Medulla oblongata (tissue), 1 donor: ENCODE data around the gene PTN.

Experiments
- DNase-seq: peaks from one replicate; pipeline ENCODE4 v3.0.0-alpha.2; 2015; ENCODE audit errors: extremely low spot score

PTN gene, protein sequence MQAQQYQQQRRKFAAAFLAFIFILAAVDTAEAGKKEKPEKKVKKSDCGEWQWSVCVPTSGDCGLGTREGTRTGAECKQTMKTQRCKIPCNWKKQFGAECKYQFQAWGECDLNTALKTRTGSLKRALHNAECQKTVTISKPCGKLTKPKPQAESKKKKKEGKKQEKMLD

GRCh38 chr7:137343281-137343841, at the start of gene PTN:
Gene PTN (minus strand): TSS chr7:137343733. CDS start chr7:137254973, 88,760 bp downstream.
- DNase-seq = peak; percentile 70

DNA sequence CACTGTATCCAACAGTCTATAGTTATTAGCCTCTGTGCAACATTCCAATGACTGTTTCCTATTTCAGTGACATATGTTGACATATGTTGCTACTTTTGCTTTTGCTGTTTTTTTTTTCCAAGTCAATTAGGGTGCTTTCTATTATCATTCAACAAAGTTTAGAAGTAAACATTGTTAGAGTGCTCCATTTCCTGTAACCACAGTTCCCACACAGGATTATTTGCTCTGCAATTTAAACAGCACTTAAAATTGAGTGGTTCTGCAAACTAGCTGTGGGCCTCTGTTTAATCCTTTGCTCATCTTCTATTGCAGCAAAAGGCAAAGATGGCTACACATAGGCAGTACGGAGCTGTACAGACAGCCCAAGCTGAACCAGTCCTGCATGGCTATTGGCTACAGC, 46.5 kb upstream of the PTN start:
- DNase-seq = no peak

GRCh38 chr7:137388916-137389315, 45.4 kb upstream of the PTN start:
- DNase-seq = no peak

GRCh38 chr7:137386966-137387365, 43.4 kb upstream of the PTN start:
- no peak for DNase-seq

GRCh38 chr7:137381045-137381444, 37.5 kb upstream of the PTN start:
- no peak for DNase-seq

DNA sequence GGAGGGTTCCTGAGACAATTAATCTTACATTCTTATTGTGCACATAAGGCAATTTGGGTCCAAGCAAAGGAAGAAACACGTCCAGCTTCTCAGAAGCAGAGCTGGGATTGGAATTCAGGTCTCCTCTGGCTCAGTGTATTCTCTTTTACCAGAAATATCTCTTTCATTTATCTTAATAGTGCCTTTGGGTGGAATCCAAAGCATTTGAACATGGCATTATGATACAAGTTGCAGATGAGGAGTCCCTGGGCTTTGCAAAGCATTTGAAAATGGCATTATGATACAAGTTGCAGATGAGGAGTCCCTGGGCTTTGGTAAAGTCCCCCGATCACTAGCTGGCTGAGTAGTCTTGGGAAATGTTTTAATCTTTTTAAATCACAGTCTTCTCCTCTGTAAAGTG, 30.0 kb upstream of the PTN start:
- no peak for DNase-seq

- DNase-seq = peak; percentile 5
These were observed 28.1 kb upstream of the PTN start for GRCh38 chr7:137371616-137372015.

GRCh38 chr7:137366995-137367394, 23.5 kb upstream of the PTN start:
- no peak for DNase-seq

- DNase-seq = no peak
These were observed 20.1 kb upstream of the PTN start for GRCh38 chr7:137363683-137364082.

GRCh38 chr7:137360087-137360679, 16.6 kb upstream of the PTN start:
- no peak for DNase-seq

DNA sequence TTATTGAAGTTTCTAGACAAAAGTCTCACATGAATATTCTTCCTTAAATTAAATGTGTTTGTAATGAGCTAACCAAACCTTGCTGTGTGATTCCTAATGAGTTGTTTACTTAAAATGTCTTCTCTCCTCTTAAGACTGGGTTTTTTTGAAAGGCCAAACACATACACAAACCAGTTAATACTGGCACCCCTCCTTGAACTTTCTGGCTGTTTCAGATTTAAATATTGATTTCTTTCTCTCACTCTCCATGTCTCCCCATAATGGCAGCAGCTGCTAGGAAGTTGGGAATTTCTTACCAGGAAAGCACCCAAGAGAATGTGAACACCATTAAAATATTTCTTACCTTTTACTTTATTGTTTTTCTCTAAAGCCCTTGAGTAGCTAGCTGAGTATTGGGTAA, 11.4 kb upstream of the PTN start:
- DNase-seq = no peak

- no peak for DNase-seq
These were observed 10.9 kb upstream of the PTN start for GRCh38 chr7:137354396-137354795.

DNA sequence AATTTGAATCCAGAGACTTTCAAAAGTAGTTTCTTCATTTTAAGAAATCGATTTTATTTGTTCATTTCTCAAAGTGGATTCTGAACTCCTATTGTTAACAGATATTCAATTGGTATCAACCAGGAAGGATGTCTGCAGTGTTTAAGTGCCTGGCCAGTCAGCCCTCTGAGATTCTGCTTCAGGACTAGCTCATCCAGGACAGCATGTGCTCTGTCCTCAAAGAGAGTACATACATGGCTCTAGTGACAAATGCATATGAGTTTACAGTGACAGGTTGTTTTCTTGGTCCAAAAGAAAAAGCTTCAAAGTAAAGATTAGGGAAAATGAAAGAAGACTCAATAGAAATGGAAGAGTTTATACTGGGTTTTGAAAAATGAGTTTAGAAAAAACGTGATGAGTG, 8.4 kb upstream of the PTN start:
- DNase-seq = no peak

DNA sequence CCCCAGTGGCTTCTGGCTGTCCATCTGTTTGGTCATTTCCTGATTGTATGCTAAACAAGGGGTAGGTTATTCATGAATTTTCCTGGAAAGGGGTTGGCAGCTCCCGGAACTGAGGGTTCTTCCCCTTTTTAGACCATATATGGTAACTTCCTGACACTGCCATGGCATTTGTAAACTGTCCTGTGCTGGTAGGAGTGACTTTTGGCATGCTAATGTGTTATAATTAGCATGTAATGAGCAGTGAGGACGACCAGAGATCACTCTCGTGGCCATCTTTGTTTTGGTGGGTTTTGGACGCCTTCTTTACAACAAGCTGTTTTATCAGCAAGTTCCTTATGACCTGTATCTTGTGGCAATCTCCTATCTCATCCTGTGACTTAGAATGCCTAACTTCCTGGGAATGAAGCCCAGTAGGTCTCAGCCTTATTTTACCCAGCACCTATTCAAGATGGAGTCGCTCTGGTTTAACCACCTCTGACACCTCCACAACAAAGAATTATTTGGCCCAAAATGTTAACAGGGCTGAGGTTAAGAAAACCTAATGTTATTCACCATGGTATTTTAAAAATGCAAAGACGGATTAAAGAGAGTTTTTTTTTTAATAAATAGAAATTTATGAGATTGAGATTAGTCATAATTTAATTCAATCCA, 2.4 kb upstream of the PTN start:
- no peak for DNase-seq

- peak; percentile 38 for DNase-seq
These were observed 688 bp downstream of the PTN start for GRCh38 chr7:137342828-137343261.

- DNase-seq = peak; percentile 38
These were observed 1.3 kb downstream of the PTN start for GRCh38 chr7:137342265-137342664.

DNA sequence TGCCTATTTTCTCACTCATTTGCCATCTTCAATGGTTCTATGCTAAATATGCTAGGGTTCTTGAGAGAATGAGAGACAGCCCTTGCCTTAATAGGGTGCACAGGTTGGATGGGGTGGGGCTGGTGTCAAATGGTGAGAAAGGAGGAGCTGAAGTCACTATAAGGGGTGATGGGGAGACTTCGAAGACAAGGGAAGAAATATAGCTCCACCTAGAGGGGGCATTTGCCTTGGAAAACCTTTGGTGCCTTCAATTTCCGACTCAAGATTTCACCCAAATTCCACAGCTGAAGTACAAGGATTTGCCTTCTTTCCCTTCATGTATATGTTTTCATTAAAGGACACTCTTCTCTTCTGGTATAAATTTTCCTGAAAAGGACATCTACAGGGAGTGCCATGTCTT, 5.6 kb downstream of the PTN start:
- DNase-seq = no peak

DNA sequence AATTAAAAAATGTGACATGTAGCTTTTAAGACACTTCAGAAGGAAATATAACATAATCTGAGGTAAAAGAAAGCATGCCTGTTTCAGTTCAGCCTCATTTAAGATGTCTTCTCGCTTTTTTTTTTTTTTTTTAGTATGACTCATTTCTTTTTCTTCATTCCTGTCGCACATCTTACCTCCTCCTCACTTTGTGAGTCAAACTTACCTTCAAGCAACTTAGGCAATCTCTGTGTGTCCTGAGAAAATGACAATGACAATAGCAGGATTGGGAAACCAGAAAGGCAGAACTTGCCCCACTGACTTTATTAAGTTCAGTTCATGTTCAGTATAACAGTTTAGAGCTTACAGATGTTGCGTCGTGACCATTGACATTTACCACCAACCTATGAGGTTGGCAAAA, 7.7 kb downstream of the PTN start:
- DNase-seq = no peak

DNA sequence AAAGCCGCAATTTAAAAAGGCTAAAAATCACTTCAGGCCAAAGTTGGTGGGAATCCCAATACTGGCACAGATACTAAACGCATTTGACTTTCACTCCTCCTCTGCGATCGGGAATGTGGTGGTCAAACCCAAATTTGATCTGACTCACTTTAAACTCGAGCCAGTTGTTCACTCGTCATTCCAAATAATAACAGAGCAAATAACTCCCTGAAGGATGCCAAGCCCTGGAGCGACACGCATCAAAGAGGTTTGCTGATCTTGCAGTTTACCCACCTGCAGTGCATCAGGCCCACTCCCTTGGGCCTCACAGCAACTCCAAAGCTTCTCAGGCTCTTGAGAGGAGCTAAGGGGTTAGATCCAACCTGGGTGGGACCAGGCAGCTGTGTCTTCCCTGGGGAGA, 12.2 kb downstream of the PTN start:
- no peak for DNase-seq

GRCh38 chr7:137329411-137329810, 14.1 kb downstream of the PTN start:
- DNase-seq = no peak

DNA sequence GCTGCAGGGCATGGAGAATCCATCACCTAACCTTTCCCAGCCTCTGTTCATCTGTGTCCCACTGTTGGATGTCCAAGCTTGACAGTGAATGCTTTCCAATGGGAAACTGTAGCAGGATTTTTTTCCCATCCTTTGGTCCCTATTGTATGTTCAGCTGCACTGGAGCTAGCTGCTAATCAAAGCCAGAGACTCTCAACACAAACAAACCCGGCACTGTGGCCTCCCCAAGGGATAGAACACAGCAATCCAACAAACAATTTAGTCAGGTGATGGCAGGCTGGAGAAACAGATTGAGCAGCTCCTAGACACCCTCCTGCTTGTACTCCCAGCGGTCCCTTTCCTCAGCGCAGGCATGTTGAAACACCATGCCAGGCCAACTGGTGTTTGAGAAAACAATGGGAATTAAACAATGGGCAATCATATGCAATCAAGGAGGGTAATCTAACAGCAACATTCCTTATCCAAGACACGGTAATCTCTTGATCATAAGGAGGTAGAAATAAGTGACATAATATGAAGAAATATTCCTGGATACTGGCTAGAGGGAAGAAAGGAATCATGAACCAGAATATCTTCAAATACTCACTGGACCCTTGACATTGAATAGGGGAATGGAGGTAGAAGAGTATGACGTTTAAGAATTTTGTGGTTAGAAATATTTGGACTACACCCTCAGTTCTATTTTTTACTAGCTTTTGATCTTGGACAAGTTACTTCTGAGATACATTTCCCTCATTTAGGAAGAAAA, 15.0 kb downstream of the PTN start:
- peak; percentile 73 for DNase-seq

DNA sequence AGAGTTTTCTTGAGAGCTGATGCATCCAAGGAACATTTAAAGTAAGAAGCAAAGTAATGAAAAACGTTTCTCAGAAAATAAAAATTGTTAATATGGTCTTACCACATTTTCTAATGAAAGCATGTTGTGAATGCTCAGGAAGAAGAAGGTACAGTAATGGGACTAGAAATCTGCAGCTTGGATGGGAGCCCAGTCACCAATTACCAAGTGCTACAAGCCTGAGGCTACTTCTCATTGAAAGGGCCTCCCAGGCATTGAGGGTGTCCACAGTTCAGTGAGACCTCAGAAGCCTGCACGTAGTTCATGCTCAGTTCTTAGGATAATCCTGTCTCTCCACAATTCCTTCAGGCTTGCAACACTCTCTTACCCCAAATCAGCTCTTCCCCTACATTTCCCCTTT, 17.6 kb downstream of the PTN start:
- no peak for DNase-seq
